GM19099 (cell line): ENCODE results near the gene CLCA4.

Source experiments
- POLR2A ChIP-seq: IDR thresholded peaks from 3 replicates; pipeline ENCODE4 v1.6.1; 2011; ENCODE audit warnings: low read depth; ENCODE audit not compliant: insufficient read length; ENCODE audit errors: extremely low read depth

Gene CLCA4

DNA sequence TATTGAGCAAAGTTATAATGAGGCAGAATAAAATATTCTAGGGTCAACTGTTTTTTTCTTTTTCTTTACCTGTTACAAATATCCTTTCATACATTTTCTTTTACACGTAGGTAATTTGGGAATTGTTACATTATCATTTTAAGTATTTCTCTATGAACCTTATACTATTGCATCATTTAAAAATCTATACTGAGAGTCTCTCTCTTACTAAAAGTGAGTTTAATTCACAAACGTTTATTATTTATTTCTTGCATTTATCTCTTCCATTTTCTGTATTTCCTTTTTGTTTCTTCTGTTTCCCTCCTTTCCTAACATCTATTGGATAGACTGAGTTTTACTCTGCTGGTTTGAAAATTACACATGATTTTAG lies 25.4 kb upstream of the CLCA4 start:
- no peak for TF ChIP-seq POLR2A

DNA sequence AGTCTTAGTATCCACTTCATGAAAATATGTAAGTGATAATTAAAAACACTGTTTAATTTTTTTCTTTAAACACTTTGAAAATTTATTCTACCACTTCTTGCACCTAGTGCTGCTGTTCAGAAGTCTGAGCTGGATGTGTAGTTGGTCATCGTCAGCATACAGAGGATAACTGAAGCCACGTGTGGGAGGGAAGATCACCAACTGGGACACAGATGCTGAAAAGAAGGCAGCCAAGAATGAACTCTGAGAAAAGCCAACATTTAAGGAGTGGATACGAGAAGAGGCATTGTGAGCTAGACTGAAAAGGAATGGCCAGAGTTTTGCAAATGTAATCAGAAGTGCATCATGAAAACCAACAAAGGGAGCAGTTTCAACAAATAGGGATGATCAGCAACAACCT lies 24.6 kb upstream of the CLCA4 start:
- TF ChIP-seq POLR2A, result no peak

DNA sequence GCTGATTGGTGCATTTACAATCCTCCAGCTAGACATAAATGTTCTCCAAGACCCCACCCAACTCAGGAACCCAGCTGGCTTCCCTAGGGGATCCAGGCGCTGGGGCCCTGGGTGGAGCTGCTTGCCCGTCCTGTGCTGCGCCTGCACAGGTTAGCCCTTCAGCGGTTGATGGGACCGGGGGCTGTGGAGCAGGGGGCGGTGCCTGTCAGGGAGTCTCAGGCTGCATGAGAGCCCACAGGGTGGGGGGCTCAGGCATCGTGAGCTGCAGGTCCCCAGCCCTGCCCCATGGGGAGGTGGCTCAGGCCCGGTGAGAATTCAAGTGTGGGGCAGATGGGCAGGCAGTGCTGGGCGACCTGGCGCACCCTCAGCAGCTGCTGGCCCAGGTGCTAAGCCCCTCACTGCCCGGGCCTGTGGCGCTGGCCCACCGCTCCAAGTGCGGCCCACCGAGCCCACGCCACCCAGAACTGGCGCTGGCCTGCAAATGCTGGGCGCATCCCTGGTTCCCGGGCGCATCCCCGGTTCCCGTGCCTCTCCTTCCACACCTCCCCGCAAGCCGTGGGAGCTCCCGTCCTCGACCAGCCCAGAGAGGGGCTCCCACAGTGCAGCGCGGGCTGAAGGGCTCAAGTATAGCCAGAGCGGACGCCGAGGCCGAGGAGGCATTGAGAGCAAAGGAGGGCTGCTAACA lies 23.1 kb upstream of the CLCA4 start:
- TF ChIP-seq POLR2A, result no peak

DNA sequence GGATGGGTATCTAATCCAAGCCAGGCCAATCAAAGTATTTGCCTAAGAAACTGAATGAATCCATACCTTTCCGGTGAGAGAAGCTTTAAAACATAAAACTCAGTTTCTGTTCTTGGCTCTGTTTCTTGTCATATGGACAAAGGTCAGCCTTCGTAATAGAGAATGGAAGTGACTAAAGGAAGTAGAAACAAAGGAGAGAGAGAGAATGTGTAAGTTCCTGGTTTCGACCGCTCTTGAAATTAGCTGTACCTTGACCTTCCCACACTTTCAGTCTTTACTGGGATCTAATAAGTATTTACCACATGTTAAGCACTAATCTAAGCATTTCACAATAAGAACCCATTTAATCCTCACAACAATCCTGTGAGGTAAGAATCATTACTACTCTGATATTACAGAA lies 19.6 kb upstream of the CLCA4 start:
- no peak for TF ChIP-seq POLR2A

DNA sequence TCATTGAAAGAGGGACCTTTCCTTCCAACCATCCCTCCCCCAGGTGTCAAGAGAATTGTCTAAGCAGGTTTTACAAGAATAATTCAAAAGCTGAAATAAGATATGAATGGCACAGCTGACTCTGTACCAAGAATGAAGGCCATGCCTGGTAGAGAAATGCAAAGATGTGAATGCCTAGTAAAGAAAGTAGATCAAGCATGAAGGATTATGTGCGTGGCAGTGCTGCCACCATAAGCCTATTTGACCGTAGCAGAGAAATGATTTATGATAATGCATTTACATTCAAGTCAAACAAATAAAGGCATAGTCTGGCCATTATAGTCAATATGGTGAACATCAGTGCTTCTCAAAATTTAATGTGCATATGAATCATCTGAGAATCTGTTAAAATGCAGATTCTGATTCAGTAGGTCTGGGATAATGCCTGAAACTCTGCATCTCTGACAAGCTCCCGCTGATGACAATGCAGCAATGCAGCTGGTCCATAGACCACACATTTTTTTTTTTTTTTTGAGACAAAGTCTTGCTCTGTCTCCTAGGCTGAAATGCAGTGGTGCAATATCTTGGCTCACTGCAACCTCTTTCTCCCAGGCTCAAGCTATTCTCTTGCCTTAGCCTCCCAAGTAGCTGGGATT lies 16.6 kb upstream of the CLCA4 start:
- no peak for TF ChIP-seq POLR2A

DNA sequence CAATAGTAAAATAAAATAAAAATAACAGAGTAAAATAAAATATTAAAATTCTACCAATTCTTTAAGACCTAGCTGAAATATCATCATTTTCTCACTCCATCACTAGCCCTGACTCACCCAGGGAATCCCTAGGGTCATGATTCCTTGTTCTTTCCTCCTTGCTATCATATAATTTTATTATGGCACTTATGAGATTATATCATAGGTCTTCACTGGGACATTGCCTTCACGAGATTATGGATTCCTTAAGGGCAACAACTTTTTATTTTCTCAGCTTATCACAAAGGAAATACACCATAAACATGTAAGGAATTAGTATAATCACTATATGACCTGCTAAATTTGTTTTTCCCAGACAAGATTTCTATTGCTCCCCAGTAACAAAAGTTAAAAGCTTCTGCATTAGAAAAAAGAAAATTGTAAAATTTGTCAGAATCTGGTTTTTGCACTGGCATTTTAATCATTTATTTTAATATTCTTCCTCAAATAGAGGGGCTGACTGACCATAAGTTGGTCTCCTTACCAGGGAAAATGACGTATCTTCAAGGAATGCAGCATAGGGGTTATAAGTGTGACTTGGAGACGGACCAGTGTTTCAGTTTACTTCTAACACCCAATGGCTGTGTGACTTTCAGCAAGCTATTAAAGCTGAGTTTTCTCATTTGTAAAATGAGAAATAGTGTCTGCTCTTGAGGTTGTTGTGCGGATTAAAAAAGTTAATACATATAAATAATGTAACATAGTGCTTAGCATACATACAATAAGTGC lies 8.8 kb upstream of the CLCA4 start:
- TF ChIP-seq POLR2A, result no peak

DNA sequence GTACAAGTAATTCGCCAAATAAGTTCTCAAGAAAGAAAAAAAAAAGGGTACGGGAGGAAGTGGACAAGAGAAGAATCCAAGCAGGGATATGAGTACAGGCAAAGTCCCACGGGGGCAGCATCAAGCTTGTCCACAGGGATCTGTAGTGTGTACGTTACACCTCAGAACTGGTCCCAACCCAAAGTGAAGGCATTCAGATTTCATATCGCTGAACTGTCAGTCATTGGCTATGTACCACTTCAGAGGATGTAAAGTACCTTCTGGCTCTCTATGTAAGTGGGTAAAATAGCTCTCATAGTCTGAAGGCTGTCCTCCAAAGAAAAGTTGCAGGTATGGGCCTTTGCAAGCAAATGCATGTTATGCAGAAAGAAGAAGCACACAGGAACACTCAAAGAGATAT lies 8.1 kb upstream of the CLCA4 start:
- no peak for TF ChIP-seq POLR2A

DNA sequence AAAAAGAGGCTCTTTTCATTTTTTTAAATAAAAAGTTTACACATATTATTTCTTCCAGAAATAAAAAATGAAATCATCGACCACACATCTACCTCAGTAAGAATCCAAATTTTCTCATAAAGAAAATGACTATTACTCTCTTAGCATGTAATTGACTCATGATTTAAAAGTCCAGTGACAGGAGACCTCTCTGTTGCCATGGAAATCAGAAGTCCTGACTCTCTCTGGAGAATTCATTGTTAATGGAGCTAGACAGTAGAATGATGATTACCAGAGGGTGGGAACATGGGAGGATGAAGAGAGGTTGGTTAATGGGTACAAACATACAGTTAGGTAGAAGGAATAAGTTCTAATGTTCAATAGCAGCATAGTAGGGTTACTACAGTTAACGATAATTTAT lies 5.0 kb upstream of the CLCA4 start:
- TF ChIP-seq POLR2A, result no peak

DNA sequence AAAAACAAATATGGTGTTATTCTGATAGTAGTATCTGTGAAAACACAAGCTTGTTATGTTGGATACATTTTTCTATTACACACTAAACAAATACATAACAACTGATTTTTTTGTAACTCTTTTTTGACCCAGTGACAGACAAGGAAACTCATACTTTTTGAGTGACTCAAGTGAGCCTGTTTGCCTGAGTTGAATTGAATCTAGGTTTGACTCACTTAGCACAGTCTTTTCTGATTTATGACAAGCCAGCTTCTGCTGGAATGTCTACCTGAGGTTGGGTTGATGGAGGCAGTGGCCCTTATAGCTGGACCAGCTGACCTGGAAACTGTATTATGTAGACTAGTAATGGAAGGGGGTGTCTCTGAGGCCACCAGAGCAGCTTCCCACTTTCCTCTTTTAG lies 4.2 kb upstream of the CLCA4 start:
- no peak for TF ChIP-seq POLR2A

DNA sequence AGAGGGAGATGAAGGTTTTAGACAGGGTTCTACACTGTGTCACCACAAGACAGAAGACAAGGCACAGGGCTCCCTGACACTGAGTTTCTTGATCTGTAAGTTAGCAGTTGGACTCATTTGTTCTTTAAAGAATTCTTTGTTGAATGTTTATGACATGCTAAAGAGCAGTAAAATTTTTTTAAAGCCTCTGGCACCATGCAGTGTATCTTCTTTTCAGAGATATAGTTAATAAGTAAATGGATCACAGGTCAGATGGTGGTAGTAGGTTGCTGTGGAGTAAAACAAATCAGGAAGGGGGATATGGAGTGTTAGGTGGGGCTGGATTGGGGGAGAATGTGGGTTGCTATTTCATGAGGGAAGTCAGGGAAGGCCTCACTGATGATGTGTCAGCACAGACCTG lies 2.0 kb downstream of the CLCA4 start:
- no peak for TF ChIP-seq POLR2A

DNA sequence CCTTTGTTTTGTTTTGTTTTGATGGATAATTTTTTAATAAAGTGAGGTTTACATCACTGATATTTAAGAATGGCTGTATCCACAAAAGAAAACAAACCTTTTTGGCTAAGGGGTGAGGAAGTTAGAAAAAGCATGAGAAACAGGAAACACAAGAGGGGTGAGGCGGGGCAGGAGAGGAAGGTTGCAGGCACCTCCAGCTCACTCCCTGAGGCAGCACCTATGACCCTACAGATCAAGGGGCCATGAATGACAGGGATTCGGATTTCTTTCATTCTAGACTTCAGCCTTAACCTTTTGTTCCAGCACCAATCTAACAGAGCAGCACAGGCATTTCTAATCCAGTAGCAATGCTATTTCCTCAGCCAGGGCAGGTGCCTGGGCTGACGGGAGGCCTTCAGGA lies 4.4 kb downstream of the CLCA4 start:
- TF ChIP-seq POLR2A, result no peak

DNA sequence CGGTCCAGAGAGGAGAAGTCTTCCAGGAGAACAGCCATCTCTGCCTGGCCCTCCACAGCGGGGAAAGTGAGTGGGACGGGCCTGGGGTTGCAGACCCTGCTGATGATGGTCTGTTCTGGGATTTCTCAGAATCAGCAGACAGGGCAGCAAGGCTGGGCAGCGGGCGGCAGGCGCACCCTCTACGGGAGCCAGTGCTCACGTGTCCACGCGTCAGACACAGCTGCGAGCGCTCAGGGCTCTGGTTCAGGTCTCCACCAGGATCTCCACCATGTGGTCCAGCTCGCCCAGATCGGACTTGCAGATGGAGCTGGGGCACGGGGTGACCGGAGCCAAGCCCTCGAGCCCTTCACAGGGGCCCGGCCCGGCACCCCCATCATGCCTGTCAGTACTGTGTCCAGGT lies 5.5 kb downstream of the CLCA4 start:
- TF ChIP-seq POLR2A, result no peak

DNA sequence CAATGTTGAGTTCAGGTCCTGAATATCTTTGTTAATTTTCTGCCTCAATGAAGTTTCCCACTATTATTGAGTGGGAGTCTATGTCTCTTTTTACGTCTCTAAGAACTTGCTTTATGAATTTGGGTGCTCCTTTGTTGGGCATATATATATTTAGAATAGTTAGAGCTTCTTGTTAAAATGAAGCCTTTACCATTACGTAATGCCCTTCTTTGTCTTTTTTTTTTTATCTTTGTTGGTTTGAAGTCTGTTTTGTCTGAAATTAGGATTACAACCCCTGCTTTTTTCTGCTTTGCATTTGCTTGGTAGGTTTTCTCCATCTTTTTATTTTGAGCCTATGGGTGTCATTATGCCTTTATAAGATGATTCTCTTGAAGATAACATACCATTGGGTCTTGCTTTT lies 10.9 kb downstream of the CLCA4 start:
- TF ChIP-seq POLR2A, result no peak

DNA sequence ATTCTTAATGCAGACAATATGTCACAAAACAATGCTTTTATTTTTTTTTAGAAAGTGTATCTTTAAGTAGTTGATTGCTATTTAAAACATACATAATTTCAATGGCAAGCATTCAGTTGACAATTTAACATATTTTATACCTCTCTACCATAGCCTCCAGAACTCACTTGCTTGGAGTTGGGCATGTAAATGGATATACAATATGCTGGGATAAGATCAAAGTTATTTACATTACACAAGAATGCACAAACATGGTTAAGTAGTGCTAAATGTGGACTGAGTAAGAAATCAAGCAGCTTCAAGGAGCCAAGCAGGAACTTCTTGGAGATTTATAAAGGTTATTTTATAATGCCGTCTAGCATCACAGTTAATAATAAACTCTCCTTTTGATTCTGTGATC lies 17.0 kb downstream of the CLCA4 start:
- no peak for TF ChIP-seq POLR2A

DNA sequence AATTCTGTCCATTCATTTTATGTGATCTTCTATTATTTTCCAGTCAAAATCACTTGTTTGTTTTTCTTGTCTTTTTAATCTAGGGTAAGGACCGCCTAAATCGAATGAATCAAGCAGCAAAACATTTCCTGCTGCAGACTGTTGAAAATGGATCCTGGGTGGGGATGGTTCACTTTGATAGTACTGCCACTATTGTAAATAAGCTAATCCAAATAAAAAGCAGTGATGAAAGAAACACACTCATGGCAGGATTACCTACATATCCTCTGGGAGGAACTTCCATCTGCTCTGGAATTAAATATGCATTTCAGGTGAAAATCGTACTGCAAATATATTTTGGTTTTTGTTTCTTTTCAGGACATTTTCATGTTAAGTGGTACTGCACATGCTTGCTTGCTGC lies 20.5 kb downstream of the CLCA4 start:
- no peak for TF ChIP-seq POLR2A

DNA sequence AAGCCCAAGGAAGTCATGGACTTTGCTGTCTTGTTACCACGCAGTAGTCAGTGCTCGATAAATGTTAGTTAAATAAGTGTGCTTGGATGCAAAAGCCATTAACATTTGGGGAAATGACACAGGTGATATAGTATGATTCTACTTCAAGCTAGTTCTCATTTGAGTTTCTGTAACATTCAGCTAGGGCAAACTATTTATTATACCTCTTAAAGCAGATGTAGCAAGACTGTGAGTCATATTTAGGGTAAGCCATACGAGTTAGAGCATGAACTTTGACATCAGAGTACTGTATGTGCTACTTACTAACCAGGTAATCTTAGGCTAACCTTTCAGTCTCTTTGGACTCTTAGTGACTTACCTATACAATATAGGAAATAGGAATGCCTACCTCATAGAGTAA lies 21.0 kb downstream of the CLCA4 start:
- TF ChIP-seq POLR2A, result no peak
